ENCODE measurements around the gene LRP2.

- TF ChIP-seq TP53 (CRISPR knock-in tag; IDR thresholded peaks at IDR 0.05) (no peak), SP1 (CRISPR knock-in tag; conservative IDR thresholded peaks at IDR 0.05) (no peak), JUN (CRISPR knock-in tag; IDR thresholded peaks at IDR 0.05) (no peak), ATF1 (CRISPR knock-in tag; IDR thresholded peaks at IDR 0.05) (no peak), PREB (CRISPR knock-in tag; IDR thresholded peaks at IDR 0.05; ENCODE audit: borderline replicate concordance) (no peak), SMAD4 (CRISPR knock-in tag; IDR thresholded peaks at IDR 0.05) (no peak), CTCF (IDR thresholded peaks at IDR 0.05) (no peak), E2F4 (CRISPR knock-in tag; IDR thresholded peaks at IDR 0.05; ENCODE audit: borderline replicate concordance, low read depth) (no peak)
Measured at GRCh38 chr2:169301596-169302335, 60.6 kb downstream of the LRP2 start.

Data from WTC11 (cell line).